GM21360 (cell line): ENCODE data around the gene ARL4C.
"Not testable (repeated sequence)": the region's sequence is repeated elsewhere in the genome, so short reads cannot be mapped to it uniquely, and the experiment has no call there.

Experiments
- ATAC-seq: cut with Tn5 transposase; IDR thresholded peaks from one replicate; pipeline ENCODE4 v1.9.1; 2021; ENCODE audit warnings: mild to moderate bottlenecking, moderate library complexity; ENCODE audit not compliant: unreplicated experiment

ARL4C gene

DNA sequence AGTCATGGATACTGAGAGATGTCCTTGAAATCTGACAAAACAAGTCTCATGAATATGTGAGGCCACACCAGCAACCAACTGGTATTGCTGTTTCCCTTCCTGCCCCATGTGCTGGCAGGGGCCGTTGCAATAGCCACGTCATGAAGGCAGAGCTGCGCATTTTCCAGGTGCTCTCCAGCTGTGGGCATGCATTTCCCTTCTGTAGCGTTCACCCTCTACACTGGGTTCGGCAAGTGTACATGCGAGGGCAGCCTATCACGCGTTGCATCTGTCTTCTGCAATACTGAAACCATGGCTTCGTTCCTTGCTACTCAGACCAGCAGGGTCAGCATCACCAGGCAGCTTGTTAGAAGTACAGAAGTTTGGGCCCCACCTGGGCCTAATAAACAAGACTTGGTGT, 17.4 kb downstream of the ARL4C start:
- ATAC-seq: no peak

DNA sequence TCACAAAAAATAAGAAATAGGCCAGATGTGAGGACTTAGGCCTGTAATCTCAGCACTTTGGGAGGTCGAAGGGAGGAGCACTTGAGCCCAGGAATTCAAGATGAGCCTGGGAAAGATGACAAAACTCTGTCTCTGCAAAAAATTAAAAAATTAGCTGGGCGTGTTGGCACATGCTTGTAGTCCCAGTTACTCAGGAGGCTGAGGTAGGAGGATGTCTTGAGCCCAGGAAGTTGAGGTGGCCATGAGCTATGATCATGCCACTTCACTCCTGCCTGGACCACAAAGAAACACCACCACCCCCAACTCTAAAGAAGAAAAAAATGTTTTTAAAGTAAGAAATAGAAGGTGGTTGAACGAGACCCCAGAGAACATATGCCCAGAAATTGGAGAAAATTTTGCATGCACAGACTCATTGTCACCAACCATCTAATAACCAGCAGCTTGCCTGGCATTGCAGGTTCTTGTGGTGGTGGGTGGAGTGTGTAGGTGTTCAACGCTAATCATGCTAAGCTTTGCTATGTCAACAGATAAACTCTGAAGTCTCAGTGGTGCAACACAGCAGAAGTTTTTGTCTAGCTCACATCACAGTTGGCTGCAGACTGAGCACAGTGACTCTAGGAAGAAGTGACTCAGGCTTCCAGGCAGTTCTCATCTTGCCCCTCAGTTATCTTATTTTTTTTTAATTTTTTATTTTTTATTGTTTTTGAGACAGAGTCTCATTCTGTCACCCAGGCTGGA, 18.6 kb downstream of the ARL4C start:
- no peak for ATAC-seq

GRCh38 chr2:234476766-234477165, 20.1 kb downstream of the ARL4C start:
- no peak for ATAC-seq

GRCh38 chr2:234474654-234475053, 22.2 kb downstream of the ARL4C start:
- no peak for ATAC-seq

DNA sequence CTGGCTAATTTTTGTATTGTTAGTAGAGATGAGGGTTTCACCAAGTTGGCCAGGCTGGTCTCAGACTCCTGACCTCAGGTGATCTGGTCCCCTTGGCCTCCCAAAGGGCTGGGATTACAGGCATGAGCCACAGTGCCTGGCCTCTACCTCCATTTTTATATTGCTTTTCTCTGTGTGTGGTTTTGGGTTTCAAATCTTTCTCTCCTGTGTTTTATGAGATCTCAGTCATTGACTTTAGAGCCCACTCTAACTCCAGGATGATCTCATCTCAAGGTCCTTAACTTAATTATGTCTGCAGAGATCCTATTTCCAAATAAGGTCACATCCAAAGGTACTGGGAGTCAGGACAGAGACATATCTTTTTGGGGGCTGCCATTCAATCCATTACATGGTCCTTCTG, 24.7 kb downstream of the ARL4C start:
- no peak for ATAC-seq

- no peak for ATAC-seq
Measured at GRCh38 chr2:234469972-234470371, 26.9 kb downstream of the ARL4C start.

DNA sequence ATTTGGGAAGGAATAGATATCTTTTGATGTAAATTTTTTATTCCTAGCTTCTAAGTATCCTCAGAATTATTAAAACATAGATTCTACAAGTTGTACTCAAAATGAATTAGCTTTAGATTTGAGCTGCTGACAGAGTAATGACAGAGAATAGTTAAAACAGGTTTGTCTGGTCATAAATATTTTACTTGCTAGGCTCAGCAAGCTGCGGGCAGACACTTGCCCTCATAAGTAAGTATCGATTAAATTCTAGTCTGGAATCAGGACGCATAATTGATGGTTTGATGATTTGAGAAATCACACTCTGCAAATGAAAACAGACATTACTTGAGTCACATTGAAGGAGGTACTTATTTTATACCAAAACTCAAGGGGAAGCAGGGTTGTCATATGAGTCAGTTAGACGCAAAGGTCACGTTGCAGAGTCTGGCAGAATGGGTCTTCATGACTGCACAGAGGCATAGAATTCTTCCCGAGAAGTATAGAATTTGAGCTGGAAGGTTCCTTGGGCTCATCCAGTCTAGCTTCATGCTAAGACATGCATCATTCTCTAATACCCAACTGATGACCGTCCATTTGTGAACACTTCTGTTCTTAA, 27.5 kb downstream of the ARL4C start:
- ATAC-seq: no peak

DNA sequence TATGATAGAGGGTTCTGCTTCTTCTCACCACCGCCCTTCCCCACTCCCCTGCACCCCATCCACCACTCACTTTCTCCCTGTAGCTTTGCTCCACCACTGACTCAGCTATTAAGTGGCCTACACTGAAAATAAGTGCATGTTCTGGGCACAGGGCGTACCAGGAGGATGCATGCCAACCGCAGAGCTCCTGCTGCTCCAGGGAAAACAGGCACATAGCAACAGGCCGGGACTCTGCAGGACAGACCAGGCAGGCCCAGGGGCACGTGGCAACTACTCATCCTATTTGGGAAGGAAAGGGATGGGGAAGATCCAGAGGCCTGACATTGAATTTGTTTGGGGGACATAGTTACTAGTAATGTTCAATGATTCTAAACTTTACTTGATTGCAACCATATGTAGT, 28.4 kb downstream of the ARL4C start:
- ATAC-seq: no peak

DNA sequence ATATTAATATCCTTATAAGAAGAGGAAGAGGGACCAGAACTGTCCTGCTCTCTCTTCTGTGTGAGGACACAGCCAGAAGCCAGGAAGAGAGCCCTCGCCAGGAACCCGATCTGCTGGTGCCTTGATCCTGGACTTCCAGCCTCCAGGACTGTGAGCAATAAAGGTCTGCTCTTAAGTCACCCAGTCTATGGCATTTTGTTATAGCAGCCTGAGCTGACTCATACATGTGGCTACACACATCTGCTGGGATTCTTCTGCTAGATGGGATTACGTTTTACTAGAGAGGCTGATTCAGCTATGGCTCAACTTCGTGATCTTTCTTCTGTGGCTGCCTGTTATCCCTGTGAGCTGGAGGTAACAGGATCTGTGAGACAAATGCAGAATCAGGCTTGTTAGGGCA, 29.6 kb downstream of the ARL4C start:
- ATAC-seq: no peak

GRCh38 chr2:234464291-234464645, 32.6 kb downstream of the ARL4C start:
- ATAC-seq: no peak

DNA sequence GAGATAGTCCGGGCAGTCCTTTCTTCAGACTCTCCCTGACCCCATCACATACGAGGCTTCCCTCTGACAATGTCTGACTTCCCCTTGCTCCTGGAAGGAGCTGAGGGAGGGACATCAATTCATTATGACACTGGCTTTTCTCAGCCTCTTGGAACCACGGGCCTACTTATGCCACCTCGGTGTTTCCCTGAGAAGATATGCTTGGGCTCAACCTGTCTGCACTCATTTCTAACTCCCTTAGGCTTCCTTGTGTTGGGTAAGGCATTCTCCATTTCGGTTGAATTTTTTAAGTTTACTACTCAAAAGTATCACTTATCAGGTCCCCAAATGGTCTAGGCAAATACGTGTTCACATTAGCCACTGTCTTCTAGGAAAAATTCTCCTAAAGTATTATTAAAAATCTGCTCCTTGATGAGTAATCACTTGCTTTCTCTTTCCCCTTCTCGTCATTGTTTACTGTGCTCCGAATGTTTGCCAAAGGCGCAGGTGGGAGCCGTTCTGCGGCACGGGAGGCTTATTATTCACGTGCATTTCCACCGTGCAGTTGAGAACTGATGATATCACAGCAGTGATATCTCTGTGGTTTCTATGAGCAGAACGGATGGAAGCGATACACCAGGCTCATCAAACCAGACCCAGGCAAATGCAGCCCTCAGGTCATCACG, 33.1 kb downstream of the ARL4C start:
- ATAC-seq: no peak

GRCh38 chr2:234462218-234462992, 34.5 kb downstream of the ARL4C start:
- no peak for ATAC-seq

GRCh38 chr2:234459401-234460009, 37.4 kb downstream of the ARL4C start:
- ATAC-seq: no peak

DNA sequence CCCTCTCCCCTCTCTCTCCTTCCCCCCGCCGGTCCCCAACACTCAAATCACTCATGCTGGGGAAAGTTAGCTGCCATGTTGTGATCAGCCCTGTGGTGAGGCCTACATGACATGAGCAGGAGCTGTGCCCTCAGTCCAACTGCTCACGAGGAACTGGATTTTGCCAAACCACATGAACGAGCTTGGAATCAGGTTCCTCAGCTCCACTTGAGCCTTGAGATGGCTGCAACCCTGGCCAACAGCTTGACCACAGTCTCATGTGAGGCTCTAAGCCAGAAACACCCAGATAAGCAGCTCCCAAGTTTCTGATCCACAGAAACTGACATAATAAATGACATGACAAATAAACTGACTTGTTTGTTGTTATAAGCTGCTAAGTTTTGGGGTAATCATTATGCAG, 38.4 kb downstream of the ARL4C start:
- no peak for ATAC-seq

DNA sequence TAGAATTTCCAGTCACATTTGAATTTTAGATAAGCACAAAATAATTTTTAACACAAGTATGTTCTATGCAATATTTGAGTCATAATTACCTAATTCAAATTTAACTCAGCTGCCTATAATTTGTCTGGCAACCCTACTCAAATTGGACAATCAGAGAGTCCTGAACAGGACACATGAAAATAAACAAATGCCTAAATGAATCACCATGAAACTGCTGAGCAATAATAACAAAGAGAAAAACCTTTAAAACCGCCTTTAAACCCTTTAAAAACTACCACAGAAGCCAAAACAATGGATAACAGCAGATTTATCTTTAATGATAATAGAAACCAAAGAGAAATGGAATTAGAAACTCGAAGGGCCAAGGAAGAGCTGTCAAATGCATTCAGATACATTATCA, 39.5 kb downstream of the ARL4C start:
- ATAC-seq: no peak

DNA sequence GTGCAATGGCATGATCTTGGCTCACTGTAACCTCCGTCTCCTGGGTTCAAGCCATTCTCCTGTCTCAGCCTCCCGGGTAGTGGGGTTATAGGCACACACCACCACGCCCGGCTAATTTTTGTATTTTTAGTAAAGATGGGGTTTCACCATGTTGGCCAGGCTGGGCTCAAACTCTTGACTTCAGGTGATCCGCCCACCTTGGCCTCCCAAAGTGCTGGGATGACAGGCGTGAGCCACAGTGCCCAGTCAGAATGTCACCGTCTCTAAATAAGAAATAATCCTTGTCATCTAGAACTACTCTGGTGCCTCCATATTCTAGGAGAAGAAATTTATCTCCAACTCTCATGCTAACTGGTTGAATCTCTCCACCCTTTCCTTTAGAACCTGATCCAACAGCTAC, 41.6 kb downstream of the ARL4C start:
- ATAC-seq: not testable (repeated sequence)

DNA sequence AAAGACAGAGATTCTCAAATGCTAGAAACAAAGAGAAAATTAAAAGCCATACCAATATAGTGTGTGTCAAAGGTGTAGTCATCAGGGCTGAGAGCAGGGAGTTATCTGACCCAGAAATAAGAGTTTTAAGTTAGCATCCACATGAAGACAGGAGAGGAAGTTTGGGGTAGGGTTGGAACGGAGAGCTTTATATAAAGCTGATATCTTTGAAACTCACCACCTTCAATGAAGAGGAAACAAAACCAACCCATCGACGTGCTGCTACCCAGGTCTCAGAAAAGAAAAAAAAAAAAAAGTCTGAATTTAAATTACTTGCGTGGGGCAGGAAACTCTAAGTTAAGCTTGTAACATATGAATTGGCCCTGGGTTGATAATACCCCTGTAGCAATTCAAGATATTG, 42.4 kb downstream of the ARL4C start:
- no peak for ATAC-seq

DNA sequence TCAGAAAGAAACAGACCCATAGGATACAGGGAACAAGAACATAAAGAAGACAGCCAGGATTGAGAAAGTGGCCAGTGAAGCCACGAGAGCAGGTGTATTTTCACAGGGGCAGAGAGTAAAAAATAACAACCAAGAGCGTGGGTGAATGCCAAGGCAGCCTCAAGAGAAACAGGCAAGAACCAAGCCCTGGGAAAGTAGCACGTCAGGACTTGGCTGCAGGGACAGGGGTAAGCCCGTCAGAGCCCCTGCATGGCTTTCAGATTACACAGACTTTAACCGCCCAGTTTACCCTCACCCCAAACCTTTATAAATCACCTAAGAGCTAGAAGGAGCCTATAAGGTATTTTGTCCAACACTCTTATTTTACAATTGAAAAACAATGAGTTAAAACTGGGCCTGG, 43.7 kb downstream of the ARL4C start:
- ATAC-seq: no peak

DNA sequence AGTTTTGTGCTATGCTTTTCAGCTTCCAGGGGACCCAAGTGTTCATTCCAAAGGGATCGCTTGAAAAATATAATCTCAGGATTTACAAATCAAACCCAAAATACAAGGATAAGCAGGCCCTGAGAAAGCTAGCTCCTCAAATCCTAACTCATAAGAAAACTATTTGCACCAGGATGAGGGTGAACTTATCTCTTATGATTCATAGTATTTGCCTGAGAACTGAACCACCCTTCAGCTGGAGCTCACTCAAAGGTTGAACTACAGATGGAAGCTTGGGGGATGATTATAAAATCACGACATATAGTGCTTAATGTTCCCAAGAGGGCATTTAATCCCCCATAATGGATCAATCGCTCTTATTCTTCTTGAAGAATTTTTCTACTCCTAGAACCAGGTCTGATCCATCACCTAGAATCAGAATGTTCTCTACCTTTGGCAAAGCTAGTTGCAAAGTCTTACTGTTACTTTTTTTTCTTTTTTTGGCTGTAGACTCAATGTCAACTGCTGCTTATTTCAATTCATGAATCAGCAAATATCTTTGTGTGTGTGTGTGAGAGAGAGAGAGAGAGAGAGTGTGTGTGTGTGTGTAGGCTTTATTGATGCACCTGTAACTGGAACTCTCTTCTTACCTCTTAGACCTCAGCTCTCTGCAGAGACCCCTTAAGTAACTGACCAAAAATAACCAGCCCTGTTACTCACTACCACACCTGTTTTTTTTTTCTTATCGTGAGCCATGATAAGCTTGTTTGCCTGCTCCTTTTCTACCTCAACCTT, 44.8 kb downstream of the ARL4C start:
- ATAC-seq: no peak

DNA sequence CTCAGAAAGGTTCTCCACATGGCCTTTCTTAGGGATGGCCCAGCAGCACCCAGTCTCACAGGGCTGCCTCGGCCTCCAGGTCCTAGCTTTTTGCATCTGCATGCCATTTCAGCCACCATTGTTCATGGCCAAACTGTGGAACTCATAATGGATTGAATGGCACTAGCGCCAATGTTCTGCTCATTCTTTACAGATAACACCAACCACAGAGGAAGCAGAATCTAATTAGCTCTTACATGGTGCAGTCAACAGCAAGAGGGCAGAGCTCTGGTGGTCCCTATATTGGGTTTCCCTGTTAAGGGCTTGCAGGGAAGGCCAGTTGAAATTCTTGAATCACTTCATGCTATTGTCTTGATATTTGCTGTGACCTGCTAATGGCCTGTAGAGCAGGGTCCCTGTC, 45.6 kb downstream of the ARL4C start:
- ATAC-seq: no peak
